ENCODE data around the gene OSBPL5.

DNA sequence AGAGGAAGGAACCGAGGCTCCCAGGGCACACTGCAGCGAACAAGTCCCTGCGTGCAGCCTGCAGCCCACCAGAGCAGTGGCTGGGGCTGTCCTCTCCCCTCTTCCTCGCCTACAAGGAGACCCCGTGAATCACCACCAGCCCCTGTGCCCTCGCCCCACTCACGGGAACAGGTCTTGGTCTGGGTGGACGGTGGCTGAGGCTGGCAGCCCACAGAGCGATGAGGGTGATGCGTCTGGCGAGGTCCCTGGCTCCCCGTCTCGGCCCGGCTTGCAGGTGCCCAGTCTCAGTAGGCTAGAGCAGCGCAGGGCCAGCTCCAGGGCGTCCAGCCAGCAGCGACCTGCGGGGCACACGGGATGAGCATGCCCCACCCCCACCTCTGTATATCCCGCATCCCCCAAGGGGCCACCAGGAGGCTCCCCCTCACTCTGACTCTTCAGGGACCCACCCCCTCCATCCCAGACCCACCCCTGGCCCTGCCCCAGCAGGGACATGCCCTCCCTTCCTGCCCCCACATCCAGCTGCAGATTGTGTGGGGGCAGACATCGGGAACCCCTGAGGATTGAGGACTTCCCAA is 57.4 kb downstream of the OSBPL5 start:
- TF ChIP-seq, protein P1, sequence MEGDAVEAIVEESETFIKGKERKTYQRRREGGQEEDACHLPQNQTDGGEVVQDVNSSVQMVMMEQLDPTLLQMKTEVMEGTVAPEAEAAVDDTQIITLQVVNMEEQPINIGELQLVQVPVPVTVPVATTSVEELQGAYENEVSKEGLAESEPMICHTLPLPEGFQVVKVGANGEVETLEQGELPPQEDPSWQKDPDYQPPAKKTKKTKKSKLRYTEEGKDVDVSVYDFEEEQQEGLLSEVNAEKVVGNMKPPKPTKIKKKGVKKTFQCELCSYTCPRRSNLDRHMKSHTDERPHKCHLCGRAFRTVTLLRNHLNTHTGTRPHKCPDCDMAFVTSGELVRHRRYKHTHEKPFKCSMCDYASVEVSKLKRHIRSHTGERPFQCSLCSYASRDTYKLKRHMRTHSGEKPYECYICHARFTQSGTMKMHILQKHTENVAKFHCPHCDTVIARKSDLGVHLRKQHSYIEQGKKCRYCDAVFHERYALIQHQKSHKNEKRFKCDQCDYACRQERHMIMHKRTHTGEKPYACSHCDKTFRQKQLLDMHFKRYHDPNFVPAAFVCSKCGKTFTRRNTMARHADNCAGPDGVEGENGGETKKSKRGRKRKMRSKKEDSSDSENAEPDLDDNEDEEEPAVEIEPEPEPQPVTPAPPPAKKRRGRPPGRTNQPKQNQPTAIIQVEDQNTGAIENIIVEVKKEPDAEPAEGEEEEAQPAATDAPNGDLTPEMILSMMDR (IDR thresholded peaks at IDR 0.05 in 8 of 11, conservative IDR thresholded peaks at IDR 0.05 in 3 of 11) = no peak
- TF ChIP-seq POLR2A (IDR thresholded peaks at IDR 0.05) = no peak
- TF ChIP-seq POLR2AphosphoS5 (IDR thresholded peaks at IDR 0.05) = no peak
